HepG2 (cell line): ENCODE measurements around the gene TMEM215.

Experiments used
- KAT8 ChIP-seq: IDR thresholded peaks from 2 replicates; pipeline ENCODE4 v1.6.1; 2016; ENCODE audit warnings: missing genetic modification reagents, missing compliant biosample characterization
- MTA3 ChIP-seq: sonication (generic); formaldehyde crosslinking; IDR thresholded peaks from 2 replicates; pipeline ENCODE4 v1.4.0; 2020; ENCODE audit warnings: missing genetic modification reagents
- ZSCAN22 ChIP-seq: sonication (generic); formaldehyde crosslinking; IDR thresholded peaks from 2 replicates; pipeline ENCODE4 v1.4.0; 2020; ENCODE audit warnings: mild to moderate bottlenecking, missing genetic modification reagents

DNA sequence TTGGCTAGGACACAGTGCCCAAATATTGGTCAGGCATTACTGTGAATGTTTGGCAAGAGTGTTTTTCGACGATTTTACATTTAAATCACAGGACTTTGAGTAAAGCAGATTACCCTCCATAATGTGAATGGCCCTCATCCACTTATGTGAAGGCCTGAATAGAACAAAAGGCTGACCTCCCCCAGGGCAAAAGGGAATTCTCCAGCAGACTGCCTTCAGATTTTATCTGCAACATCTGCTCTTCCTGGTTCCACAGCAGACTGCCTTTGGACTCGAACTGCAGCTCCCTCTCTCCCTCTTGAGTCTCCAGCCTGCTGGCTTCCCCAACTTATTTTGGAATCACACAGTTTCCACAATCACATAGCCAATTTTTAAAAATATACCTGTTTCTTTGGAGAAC is 7.1 kb upstream of the TMEM215 start:
- no peak for TF ChIP-seq MTA3
- TF ChIP-seq KAT8 (CRISPR knock-in tag): no peak
- TF ChIP-seq ZSCAN22 (CRISPR knock-in tag): no peak
